HCT116 (cell line): Measurements from ENCODE around the gene KREMEN2.

Experiments
- ATF3 ChIP-seq: IDR thresholded peaks from 2 replicates; pipeline ENCODE4 v1.6.1; 2012
- CTCF ChIP-seq, 3 experiments: fragments of 200-600 bp in 1 of 3; sonication (generic) in 1 of 3; IDR thresholded peaks in 2 of 3; conservative IDR thresholded peaks in 1 of 3; 2 replicates each; pipeline ENCODE4 v1.5.1; 2012 to 2017; ENCODE audit warnings: low read depth in 2 of 3, low read length in 2 of 3, antibody characterized with exemption in 1 of 3, borderline replicate concordance in 1 of 3, control low read depth in 1 of 3, mild to moderate bottlenecking in 1 of 3, mixed read lengths in 1 of 3, mixed run types in 1 of 3, moderate library complexity in 1 of 3; ENCODE audit not compliant: insufficient read depth in 1 of 3
- EGR1 ChIP-seq: IDR thresholded peaks from 2 replicates; pipeline ENCODE4 v1.6.1; 2012; ENCODE audit warnings: low read depth
- EZH2 ChIP-seq: fragments of 200-600 bp; sonication (generic); IDR thresholded peaks from 2 replicates; pipeline ENCODE4 v1.6.1; 2017; ENCODE audit warnings: antibody characterized with exemption, mixed run types
- FOSL1 ChIP-seq: IDR thresholded peaks from 2 replicates; pipeline ENCODE4 v1.6.1; 2012; ENCODE audit warnings: low read depth
- JUND ChIP-seq: IDR thresholded peaks from 2 replicates; pipeline ENCODE4 v1.6.1; 2012
- MAX ChIP-seq: IDR thresholded peaks from 2 replicates; pipeline ENCODE4 v1.6.1; 2012
- POLR2AphosphoS5 ChIP-seq: IDR thresholded peaks from 2 replicates; pipeline ENCODE4 v1.6.1; 2011; ENCODE audit warnings: mild to moderate bottlenecking, low read depth, low read length, moderate library complexity
- SIN3A ChIP-seq: IDR thresholded peaks from 2 replicates; pipeline ENCODE4 v1.6.1; 2012; ENCODE audit warnings: low read depth
- ZFX ChIP-seq: fragments of 450-650 bp; IDR thresholded peaks from 2 replicates; pipeline ENCODE4 v1.6.1; 2017
- ZNF274 ChIP-seq: fragments of 200-500 bp; sonication (Bioruptor generic); IDR thresholded peaks from 2 replicates; pipeline ENCODE4 v1.6.1; 2014; ENCODE audit warnings: mild to moderate bottlenecking, low read depth, low read length, inconsistent platforms

GRCh38 chr16:2979669-2980226 is 15.7 kb downstream of the KREMEN2 start:
- TF ChIP-seq CTCF (IDR thresholded peaks at IDR 0.05 in 2 of 3, conservative IDR thresholded peaks at IDR 0.05 in 1 of 3; ENCODE audit: borderline replicate concordance in 1 of 3, insufficient read depth in 1 of 3, low read depth in 2 of 3, low read length in 2 of 3): no peak
- TF ChIP-seq MAX: no peak
- no peak for TF ChIP-seq ATF3
- no peak for TF ChIP-seq EZH2
- no peak for TF ChIP-seq FOSL1
- TF ChIP-seq JUND: no peak
- no peak; the same call in 1 of the 2 replicates for TF ChIP-seq SIN3A
- no peak for TF ChIP-seq ZNF274
- no peak for TF ChIP-seq EGR1
- no peak for TF ChIP-seq POLR2AphosphoS5
- TF ChIP-seq ZFX: no peak
